Measurements from ENCODE around the gene FRMD4A. TPM values are rescaled to one million over a fixed set of nuclear protein-coding genes. Genes with fewer than 3 reads are reported as not detected.

Gene FRMD4A
- total RNA-seq, 1 donor from 2014 or later = 0.64 TPM

GRCh38 chr10:14366760-14367159, 36.0 kb upstream of the FRMD4A start:
- POLR2A ChIA-PET = no interaction called here

GRCh38 chr10:14365266-14365665, 34.5 kb upstream of the FRMD4A start:
- Mint-ChIP-seq H3K4me1 (no peaks in the 10 kb centered on the region), H3K4me3 (no peak overlapping the region), H3K27me3 (peaks cover 16% of the 10 kb centered on the region), H3K36me3 (ENCODE audit: low read depth) (no peaks in the 10 kb centered on the region), H3K27ac (no peak overlapping the region), H3K9me3 (peaks cover 3% of the 10 kb centered on the region)
- intact Hi-C loops (cut with micrococcal nuclease) = no loop called here
- ChIA-PET POLR2A (interaction anchor here (0.7 kb wide), 1 partner anchor 643 kb away, joined by 9 read pairs; no protein-coding TSS in a partner anchor), CTCF (interaction anchor here (0.5 kb wide), 1 partner anchor 34 kb away, joined by 3 read pairs; no protein-coding TSS in a partner anchor)
- TF ChIP-seq CTCF (IDR thresholded peaks at IDR 0.05) = no peak
- no peak for DNase-seq
- ATAC-seq (ENCODE audit: low read depth) = no peak

More at GRCh38 chr10:14366760-14367159, 36.0 kb upstream of the FRMD4A start:
- DNase-seq (no peak), ATAC-seq (ENCODE audit: low read depth) (no peak)
- CTCF ChIA-PET = no interaction called here
- Mint-ChIP-seq H3K9me3 (peaks cover 3% of the 10 kb centered on the region), H3K4me1 (no peaks in the 10 kb centered on the region), H3K36me3 (ENCODE audit: low read depth) (no peaks in the 10 kb centered on the region), H3K27me3 (peaks cover 18% of the 10 kb centered on the region), H3K4me3 (no peak overlapping the region), H3K27ac (no peak overlapping the region)
- intact Hi-C loops (cut with micrococcal nuclease) = no loop called here
- no peak for TF ChIP-seq CTCF (IDR thresholded peaks at IDR 0.05)

- H3K27me3 Mint-ChIP-seq = peaks cover 5% of the 10 kb centered on the region
- no peaks in the 10 kb centered on the region for H3K36me3 Mint-ChIP-seq (ENCODE audit: low read depth)
- no peaks in the 10 kb centered on the region for H3K9me3 Mint-ChIP-seq
- H3K27ac Mint-ChIP-seq = no peak overlapping the region
- H3K4me1 Mint-ChIP-seq = no peaks in the 10 kb centered on the region
- POLR2A ChIA-PET = no interaction called here
- ATAC-seq (ENCODE audit: low read depth) (no peak), DNase-seq (no peak)
- CTCF ChIA-PET = no interaction called here
- TF ChIP-seq CTCF (IDR thresholded peaks at IDR 0.05) = no peak
- H3K4me3 Mint-ChIP-seq = no peak overlapping the region
- intact Hi-C loops (cut with micrococcal nuclease) = no loop called here
Measured at GRCh38 chr10:14362104-14362503, 31.4 kb upstream of the FRMD4A start.

GRCh38 chr10:14360961-14361360, 30.2 kb upstream of the FRMD4A start:
- no peak overlapping the region for H3K4me3 Mint-ChIP-seq
- peaks cover 4% of the 10 kb centered on the region for H3K27me3 Mint-ChIP-seq
- H3K27ac Mint-ChIP-seq = no peak overlapping the region
- H3K9me3 Mint-ChIP-seq = no peaks in the 10 kb centered on the region
- TF ChIP-seq CTCF (IDR thresholded peaks at IDR 0.05) = no peak
- POLR2A ChIA-PET = no interaction called here
- CTCF ChIA-PET = no interaction called here
- H3K4me1 Mint-ChIP-seq = no peaks in the 10 kb centered on the region
- ATAC-seq (ENCODE audit: low read depth) (no peak), DNase-seq (no peak)
- intact Hi-C loops (cut with micrococcal nuclease) = no loop called here
- no peaks in the 10 kb centered on the region for H3K36me3 Mint-ChIP-seq (ENCODE audit: low read depth)

GRCh38 chr10:14360515-14360914, 29.8 kb upstream of the FRMD4A start:
- H3K27ac Mint-ChIP-seq = no peak overlapping the region
- no peak for TF ChIP-seq CTCF (IDR thresholded peaks at IDR 0.05)
- H3K27me3 Mint-ChIP-seq = peaks cover 5% of the 10 kb centered on the region
- intact Hi-C loops (cut with micrococcal nuclease) = no loop called here
- POLR2A ChIA-PET = no interaction called here
- DNase-seq (no peak), ATAC-seq (ENCODE audit: low read depth) (no peak)
- H3K9me3 Mint-ChIP-seq = no peaks in the 10 kb centered on the region
- H3K36me3 Mint-ChIP-seq (ENCODE audit: low read depth) = no peaks in the 10 kb centered on the region
- H3K4me1 Mint-ChIP-seq = no peaks in the 10 kb centered on the region
- no peak overlapping the region for H3K4me3 Mint-ChIP-seq
- CTCF ChIA-PET = no interaction called here

Data from activated B cell treated with CpG ODN at 0.5 μM for 24 hours (primary cell).